HFFc6 (cell line): Measurements from ENCODE around the gene NDUFB8. TPM values are rescaled to one million over a fixed set of nuclear protein-coding genes. Genes with fewer than 3 reads are reported as not detected.

Experiments used
- DNase-seq: peaks from one replicate; pipeline ENCODE4 v3.0.0-alpha.2; 2018
- H3K27ac Mint-ChIP-seq: 2 replicates; pipeline ENCODE4 v1.8.0; 2020; ENCODE audit warnings: mild to moderate bottlenecking, mixed read lengths
- H3K27me3 Mint-ChIP-seq: 2 replicates; pipeline ENCODE4 v1.8.0; 2021; ENCODE audit warnings: mild to moderate bottlenecking, moderate library complexity, mixed read lengths; ENCODE audit not compliant: insufficient read depth
- H3K36me3 Mint-ChIP-seq: 2 replicates; pipeline ENCODE4 v1.8.0; 2021; ENCODE audit warnings: low read depth, mixed read lengths
- H3K4me1 Mint-ChIP-seq: 2 replicates; pipeline ENCODE4 v1.8.0; 2020; ENCODE audit warnings: low read depth, mixed read lengths
- H3K4me3 Mint-ChIP-seq: 2 replicates; pipeline ENCODE4 v1.8.0; 2020; ENCODE audit warnings: mild to moderate bottlenecking, moderate library complexity, mixed read lengths
- H3K9me3 Mint-ChIP-seq: 2 replicates; pipeline ENCODE4 v1.8.0; 2020; ENCODE audit warnings: mild to moderate bottlenecking, mixed read lengths
- CTCF ChIP-seq: fragments of 200-600 bp; sonication (generic); IDR thresholded peaks from 2 replicates; pipeline ENCODE4 v1.5.0; 2021; ENCODE audit warnings: antibody characterized with exemption, mild to moderate bottlenecking
- total RNA-seq, 6 experiments: library from RNA; stranded (reverse); fragmentation: NEBNext Ultra II Directional; extraction: Animal tissue kit (Norgen Biotek cat#: 25700); gene quantifications; 2 replicates in 1 of 6; 3 replicates in 5 of 6; pipeline ENCODE4 v1.2.3, GENCODE V29; 2021

The NDUFB8 gene
- total RNA-seq, 6 experiments from 2014 or later: 167 to 222 (median 198) TPM

- no peak for DNase-seq
- H3K27ac Mint-ChIP-seq: no peak overlapping the region
- peaks cover 2% of the 10 kb centered on the region for H3K27me3 Mint-ChIP-seq
- peaks cover 19% of the 10 kb centered on the region for H3K4me1 Mint-ChIP-seq
- no peak overlapping the region for H3K4me3 Mint-ChIP-seq
- H3K36me3 Mint-ChIP-seq: peaks cover 20% of the 10 kb centered on the region
- no peak for TF ChIP-seq CTCF
- H3K9me3 Mint-ChIP-seq: no peaks in the 10 kb centered on the region
Observed at GRCh38 chr10:100498059-100498458, 31.6 kb downstream of the NDUFB8 start.

GRCh38 chr10:100496567-100496966 is 33.1 kb downstream of the NDUFB8 start:
- no peak overlapping the region for H3K4me3 Mint-ChIP-seq

GRCh38 chr10:100490531-100490930 is 39.1 kb downstream of the NDUFB8 start:
- no peaks in the 10 kb centered on the region for H3K9me3 Mint-ChIP-seq
- DNase-seq: no peak
- H3K27me3 Mint-ChIP-seq: no peaks in the 10 kb centered on the region; the same call in 1 of the 2 replicates
- no peak overlapping the region for H3K27ac Mint-ChIP-seq
- H3K4me3 Mint-ChIP-seq: no peak overlapping the region
- TF ChIP-seq CTCF: no peak
- H3K4me1 Mint-ChIP-seq: no peaks in the 10 kb centered on the region; the same call in 1 of the 2 replicates
- H3K36me3 Mint-ChIP-seq: peaks cover 17% of the 10 kb centered on the region; the same call in 1 of the 2 replicates

More at GRCh38 chr10:100496567-100496966, 33.1 kb downstream of the NDUFB8 start:
- no peak for DNase-seq
- Mint-ChIP-seq H3K27me3 (peaks cover 1% of the 10 kb centered on the region), H3K4me1 (peaks cover 6% of the 10 kb centered on the region), H3K36me3 (peaks cover 14% of the 10 kb centered on the region), H3K9me3 (no peaks in the 10 kb centered on the region), H3K27ac (no peak overlapping the region)
- no peak for TF ChIP-seq CTCF

- Mint-ChIP-seq H3K9me3 (no peaks in the 10 kb centered on the region), H3K4me3 (no peak overlapping the region), H3K36me3 (peaks cover 17% of the 10 kb centered on the region; the same call in 1 of the 2 replicates), H3K4me1 (no peaks in the 10 kb centered on the region; the same call in 1 of the 2 replicates), H3K27ac (no peak overlapping the region), H3K27me3 (no peaks in the 10 kb centered on the region; the same call in 1 of the 2 replicates)
- DNase-seq: no peak
- no peak for TF ChIP-seq CTCF
Observed at GRCh38 chr10:100489396-100489795, 40.3 kb downstream of the NDUFB8 start.

- Mint-ChIP-seq H3K27ac (no peak overlapping the region), H3K9me3 (no peaks in the 10 kb centered on the region), H3K4me1 (no peaks in the 10 kb centered on the region; the same call in 1 of the 2 replicates), H3K36me3 (peaks cover 17% of the 10 kb centered on the region; the same call in 1 of the 2 replicates), H3K27me3 (peaks cover 12% of the 10 kb centered on the region), H3K4me3 (no peak overlapping the region)
- TF ChIP-seq CTCF: no peak
- no peak for DNase-seq
Observed at GRCh38 chr10:100487529-100487928, 42.1 kb downstream of the NDUFB8 start.
